Right atrium auricular region (tissue), 2 donors: ENCODE results near the gene PARP16. TPM values are rescaled to one million over a fixed set of nuclear protein-coding genes. Genes with fewer than 3 reads are reported as not detected.

Experiments
- DNase-seq: peaks from one replicate; pipeline ENCODE4 v3.0.0-alpha.2; 2019; ENCODE audit warnings: low spot score
- H3K27ac ChIP-seq, 2 donors: fragments of 200-600 bp; sonication (generic); 1 replicate in 1 of 2; 2 replicates in 1 of 2; pipeline ENCODE4 v1.5.1; 2016 to 2019
- H3K27me3 ChIP-seq, 2 donors: fragments of 200-600 bp; sonication (generic); one replicate each; pipeline versions ENCODE4 v1.5.1 to v1.6.0; 2017 to 2019
- H3K36me3 ChIP-seq: fragments of 200-600 bp; sonication (generic); one replicate; pipeline ENCODE4 v1.5.1; 2016
- H3K4me1 ChIP-seq, 2 donors: fragments of 200-600 bp; sonication (generic); one replicate each; pipeline versions ENCODE4 v1.5.1 to v1.6.0; 2017 to 2019
- H3K4me3 ChIP-seq, 2 donors: fragments of 200-600 bp; sonication (generic); 1 replicate in 1 of 2; 2 replicates in 1 of 2; pipeline ENCODE4 v1.5.1; 2017 to 2019; ENCODE audit warnings: mild to moderate bottlenecking in 1 of 2, moderate library complexity in 1 of 2
- H3K9me3 ChIP-seq, 2 donors: fragments of 200-600 bp; sonication (generic); one replicate each; pipeline ENCODE4 v1.5.1; 2019
- CTCF ChIP-seq, 2 donors: fragments of 200-600 bp; sonication (generic); IDR thresholded peaks; one replicate each; pipeline ENCODE4 v1.5.1; 2019; ENCODE audit warnings: antibody characterized with exemption in 2 of 2
- total RNA-seq, 2 donors: library from RNA; depleted of rRNA; stranded (reverse); fragments of >200 nt; gene quantifications; one replicate each; pipeline ENCODE4 v1.1.0, GENCODE V29; 2016

The PARP16 gene
- total RNA-seq, 2 donors from 2014 or later, result 5.2 to 5.8 TPM

GRCh38 chr15:65332391-65333147, 45.9 kb upstream of the PARP16 start:
- no peak for DNase-seq
- TF ChIP-seq CTCF (IDR thresholded peaks at IDR 0.05), result no peak
- Histone ChIP-seq H3K9me3 (no peaks in the 10 kb centered on the region), H3K4me1 (no peaks in the 10 kb centered on the region), H3K36me3 (no peaks in the 10 kb centered on the region), H3K27me3 (no peaks in the 10 kb centered on the region), H3K27ac (no peak overlapping the region), H3K4me3 (no peak overlapping the region)

- TF ChIP-seq CTCF (IDR thresholded peaks at IDR 0.05), result no peak
- Histone ChIP-seq H3K4me3 (no peak overlapping the region), H3K27me3 (no peaks in the 10 kb centered on the region), H3K36me3 (no peaks in the 10 kb centered on the region), H3K27ac (no peak overlapping the region), H3K9me3 (no peaks in the 10 kb centered on the region), H3K4me1 (no peaks in the 10 kb centered on the region)
- DNase-seq, result no peak
Observed at GRCh38 chr15:65331811-65332210, 45.1 kb upstream of the PARP16 start.

GRCh38 chr15:65330934-65331645, 44.4 kb upstream of the PARP16 start:
- TF ChIP-seq CTCF (IDR thresholded peaks at IDR 0.05), result no peak
- Histone ChIP-seq H3K36me3 (no peaks in the 10 kb centered on the region), H3K27me3 (no peaks in the 10 kb centered on the region)

GRCh38 chr15:65329984-65330735, 43.5 kb upstream of the PARP16 start:
- no peak for DNase-seq
- no peak for TF ChIP-seq CTCF (IDR thresholded peaks at IDR 0.05)
- H3K9me3 ChIP-seq, result no peaks in the 10 kb centered on the region

More at GRCh38 chr15:65330934-65331645, 44.4 kb upstream of the PARP16 start:
- no peak for DNase-seq
- Histone ChIP-seq H3K9me3 (no peaks in the 10 kb centered on the region), H3K4me3 (no peak overlapping the region), H3K4me1 (no peaks in the 10 kb centered on the region), H3K27ac (no peak overlapping the region)

GRCh38 chr15:65329288-65329983, 42.8 kb upstream of the PARP16 start:
- H3K27ac ChIP-seq, result no peak overlapping the region
- no peak for TF ChIP-seq CTCF (IDR thresholded peaks at IDR 0.05)
- no peak for DNase-seq
- H3K36me3 ChIP-seq, result no peaks in the 10 kb centered on the region
- H3K9me3 ChIP-seq, result no peaks in the 10 kb centered on the region
- H3K27me3 ChIP-seq, result no peaks in the 10 kb centered on the region
- H3K4me3 ChIP-seq, result no peak overlapping the region
- no peaks in the 10 kb centered on the region for H3K4me1 ChIP-seq

More at GRCh38 chr15:65329984-65330735, 43.5 kb upstream of the PARP16 start:
- Histone ChIP-seq H3K4me3 (no peak overlapping the region), H3K27ac (no peak overlapping the region), H3K36me3 (no peaks in the 10 kb centered on the region), H3K4me1 (no peaks in the 10 kb centered on the region), H3K27me3 (no peaks in the 10 kb centered on the region)
